H9 (cell line): ENCODE results near the gene SERPINB8. TPM values are rescaled to one million over a fixed set of nuclear protein-coding genes. Genes with fewer than 3 reads are reported as not detected.

Experiments
- DNase-seq: peaks from one replicate; pipeline ENCODE4 v3.0.0-alpha.2; 2017
- H2AFZ ChIP-seq: one replicate; pipeline ENCODE4 v1.6.1; 2013; ENCODE audit warnings: mild to moderate bottlenecking, low read length, control low read depth, moderate library complexity
- H2AK5ac ChIP-seq: 2 replicates; pipeline ENCODE4 v1.6.1; 2013; ENCODE audit warnings: low read length, control low read depth, mixed read lengths; ENCODE audit not compliant: insufficient read length
- H2BK120ac ChIP-seq: one replicate; pipeline ENCODE4 v1.6.1; 2013; ENCODE audit warnings: low read depth, mild to moderate bottlenecking, low read length, control low read depth, inconsistent platforms; ENCODE audit not compliant: poor library complexity, severe bottlenecking
- H2BK12ac ChIP-seq: 2 replicates; pipeline ENCODE4 v1.6.1; 2013; ENCODE audit warnings: low read length, control low read depth, mixed read lengths, low read depth; ENCODE audit not compliant: insufficient read length
- H2BK15ac ChIP-seq: 2 replicates; pipeline ENCODE4 v1.6.1; 2013; ENCODE audit warnings: low read depth, low read length, control low read depth
- H2BK20ac ChIP-seq: one replicate; pipeline ENCODE4 v1.6.1; 2013; ENCODE audit warnings: low read depth, mild to moderate bottlenecking, low read length, control low read depth, inconsistent platforms; ENCODE audit not compliant: poor library complexity, severe bottlenecking
- H2BK5ac ChIP-seq: 2 replicates; pipeline ENCODE4 v1.6.1; 2013; ENCODE audit warnings: low read length, control low read depth, mixed read lengths; ENCODE audit not compliant: insufficient read length
- H3K14ac ChIP-seq: 2 replicates; pipeline ENCODE4 v1.6.1; 2013; ENCODE audit warnings: low read length, control low read depth; ENCODE audit not compliant: insufficient read depth
- H3K18ac ChIP-seq: 2 replicates; pipeline ENCODE4 v1.6.1; 2013; ENCODE audit warnings: low read depth, mild to moderate bottlenecking, mixed read lengths, low read length, control low read depth; ENCODE audit not compliant: insufficient read length
- H3K23ac ChIP-seq: 2 replicates; pipeline ENCODE4 v1.6.1; 2013; ENCODE audit warnings: low read length, control low read depth, mixed read lengths, low read depth; ENCODE audit not compliant: insufficient read length
- H3K23me2 ChIP-seq: 2 replicates; pipeline ENCODE4 v1.6.1; 2013; ENCODE audit warnings: low read depth, mild to moderate bottlenecking, mixed read lengths, low read length, control low read depth; ENCODE audit not compliant: insufficient read length, poor library complexity, severe bottlenecking
- H3K27ac ChIP-seq: 2 replicates; pipeline ENCODE4 v1.5.1; 2013; ENCODE audit warnings: low read length, control low read depth, mixed read lengths, low read depth; ENCODE audit not compliant: insufficient read length
- H3K27me3 ChIP-seq: 2 replicates; pipeline ENCODE4 v1.6.1; 2013; ENCODE audit warnings: low read length, control low read depth, inconsistent platforms; ENCODE audit not compliant: insufficient read depth
- H3K4ac ChIP-seq: 2 replicates; pipeline ENCODE4 v1.6.1; 2013; ENCODE audit warnings: low read depth, mild to moderate bottlenecking, control low read depth, inconsistent platforms, low read length, moderate library complexity
- H3K4me1 ChIP-seq: 2 replicates; pipeline ENCODE4 v1.6.1; 2013; ENCODE audit warnings: low read length, control low read depth, inconsistent platforms; ENCODE audit not compliant: insufficient read depth
- H3K4me2 ChIP-seq: 2 replicates; pipeline ENCODE4 v1.6.1; 2013; ENCODE audit warnings: low read length, control low read depth, mixed read lengths; ENCODE audit not compliant: insufficient read length, insufficient read depth
- H3K56ac ChIP-seq: 2 replicates; pipeline ENCODE4 v1.6.1; 2013; ENCODE audit warnings: low read depth, mild to moderate bottlenecking, mixed read lengths, low read length, control low read depth; ENCODE audit not compliant: insufficient read length
- H3K79me1 ChIP-seq: 2 replicates; pipeline ENCODE4 v1.6.1; 2013; ENCODE audit warnings: low read depth, mild to moderate bottlenecking, moderate library complexity, low read length, control low read depth, inconsistent platforms; ENCODE audit not compliant: insufficient read depth, poor library complexity, severe bottlenecking
- H3K79me2 ChIP-seq: 2 replicates; pipeline ENCODE4 v1.6.1; 2013; ENCODE audit warnings: low read length, control low read depth, inconsistent platforms; ENCODE audit not compliant: insufficient read depth
- H3K9ac ChIP-seq: 2 replicates; pipeline ENCODE4 v1.6.1; 2013; ENCODE audit warnings: low read length, control low read depth, mixed read lengths; ENCODE audit not compliant: insufficient read length; ENCODE audit errors: extremely low read depth
- H3K9me3 ChIP-seq: one replicate; pipeline ENCODE4 v1.6.1; 2013; ENCODE audit warnings: low read depth, low read length, inconsistent platforms; ENCODE audit not compliant: control insufficient read depth
- H3T11ph ChIP-seq: one replicate; pipeline ENCODE4 v1.6.1; 2013; ENCODE audit warnings: mild to moderate bottlenecking, low read length, control low read depth, inconsistent platforms
- H4K20me1 ChIP-seq: one replicate; pipeline ENCODE4 v1.6.1; 2013; ENCODE audit not compliant: control insufficient read depth, insufficient read length, insufficient read depth
- H4K5ac ChIP-seq: 2 replicates; pipeline ENCODE4 v1.6.1; 2013; ENCODE audit warnings: low read depth, mild to moderate bottlenecking, mixed read lengths, low read length, control low read depth; ENCODE audit not compliant: insufficient read length
- H4K8ac ChIP-seq: replicated peaks from 2 replicates; pipeline ENCODE4 v1.6.1; 2013; ENCODE audit warnings: low read length, control low read depth, mixed read lengths, low read depth; ENCODE audit not compliant: insufficient read length
- H4K91ac ChIP-seq: 2 replicates; pipeline ENCODE4 v1.6.1; 2013; ENCODE audit warnings: low read depth, mild to moderate bottlenecking, moderate library complexity, mixed read lengths, low read length, control low read depth; ENCODE audit not compliant: insufficient read length
- H3K27ac Mint-ChIP-seq, 3 experiments: 2 replicates in 2 of 3; 3 replicates in 1 of 3; pipeline ENCODE4 v1.8.0; 2020 to 2021; ENCODE audit warnings: mixed read lengths in 3 of 3, mild to moderate bottlenecking in 1 of 3, moderate library complexity in 1 of 3
- H3K27me3 Mint-ChIP-seq: 2 replicates; pipeline ENCODE4 v1.8.0; 2021; ENCODE audit warnings: low read depth, mild to moderate bottlenecking, moderate library complexity, mixed read lengths
- H3K36me3 Mint-ChIP-seq, 3 experiments: 2 replicates in 2 of 3; 3 replicates in 1 of 3; pipeline ENCODE4 v1.8.0; 2020 to 2021; ENCODE audit warnings: low read depth in 3 of 3, mixed read lengths in 3 of 3; ENCODE audit not compliant: insufficient read depth in 1 of 3
- H3K4me1 Mint-ChIP-seq, 2 experiments: 2 replicates each; pipeline ENCODE4 v1.8.0; 2020; ENCODE audit warnings: mixed read lengths in 2 of 2
- H3K4me3 Mint-ChIP-seq, 2 experiments: 2 replicates in 1 of 2; 3 replicates in 1 of 2; pipeline ENCODE4 v1.8.0; 2020 to 2021; ENCODE audit warnings: mild to moderate bottlenecking in 2 of 2, mixed read lengths in 2 of 2, moderate library complexity in 1 of 2
- H3K9me3 Mint-ChIP-seq, 2 experiments: 2 replicates in 1 of 2; 3 replicates in 1 of 2; pipeline ENCODE4 v1.8.0; 2020; ENCODE audit warnings: mild to moderate bottlenecking in 2 of 2, mixed read lengths in 2 of 2, moderate library complexity in 1 of 2
- CTCF ChIP-seq: fragments of 200-600 bp; sonication (generic); conservative IDR thresholded peaks from 3 replicates; pipeline ENCODE4 v1.8.0; 2021; ENCODE audit warnings: antibody characterized with exemption, mild to moderate bottlenecking
- WGBS: extraction: QIAGEN DNeasy Blood & Tissue Kit; methylation state at CpG from one replicate; pipeline ENCODE4 v1.1.7; 2013; ENCODE audit warnings: missing lambda C conversion rate, low lambda C conversion rate, mixed read lengths; ENCODE audit not compliant: insufficient read length; ENCODE audit errors: extremely low coverage; 5-methylcytosine and 5-hydroxymethylcytosine counted together
- total RNA-seq: library from RNA; stranded (reverse); gene quantifications from 2 replicates; pipeline ENCODE4 v1.2.1, GENCODE V29; 2021

SERPINB8 gene
- total RNA-seq, 1 experiment from 2014 or later, result 2.1 TPM

- Histone ChIP-seq H4K5ac (no peak overlapping the region), H3K27me3 (no peaks in the 10 kb centered on the region; the same call in 1 of the 2 replicates), H2BK12ac (no peak overlapping the region), H2BK15ac (no peak overlapping the region), H3K4ac (no peak overlapping the region), H4K20me1 (no peaks in the 10 kb centered on the region), H2BK20ac (no peak overlapping the region), H3K79me2 (no peaks in the 10 kb centered on the region), H4K91ac (no peak overlapping the region), H3K79me1 (no peaks in the 10 kb centered on the region), H2BK5ac (no peak overlapping the region), H4K8ac (no peak overlapping the region), H3K56ac (no peak overlapping the region), H3K14ac (no peak overlapping the region), H3K9ac (no peak overlapping the region), H3K27ac (no peak overlapping the region), H3K18ac (no peak overlapping the region), H3K23ac (no peak overlapping the region), H3K9me3 (no peaks in the 10 kb centered on the region), H3K23me2 (no peaks in the 10 kb centered on the region), H2AFZ (no peak overlapping the region), H2AK5ac (no peak overlapping the region), H3K4me1 (no peaks in the 10 kb centered on the region), H3K4me2 (no peak overlapping the region), H2BK120ac (no peak overlapping the region), H3T11ph (no peak overlapping the region)
- DNase-seq, result no peak
- Mint-ChIP-seq H3K4me3 (no peak overlapping the region), H3K36me3 (no peaks in the 10 kb centered on the region), H3K27me3 (peaks cover 31% of the 10 kb centered on the region), H3K9me3 (no peaks in the 10 kb centered on the region), H3K4me1 (no peaks in the 10 kb centered on the region), H3K27ac (no peak overlapping the region)
- no peak for TF ChIP-seq CTCF
- no CpG with 5 or more reads among the region's 8 CpGs for WGBS
These were observed 29.9 kb upstream of the SERPINB8 start for GRCh38 chr18:63940008-63940407.
